Measurements from ENCODE around the gene CIB4.

Gene CIB4

GRCh38 chr2:26631401-26632170 lies 9.6 kb downstream of the CIB4 start:
- no peak for TF ChIP-seq CTCF (IDR thresholded peaks at IDR 0.05; ENCODE audit: extremely low read depth, insufficient read depth, missing control alignments)
- DNase-seq (ENCODE audit: low spot score), result no peak
- in situ Hi-C loops (cut with MboI; ENCODE audit: low pct_unique_long_range_greater_than_20kb, low sequenced_read_pairs, unreplicated experiment), result no loop called here

GRCh38 chr2:26630669-26631360 lies 10.4 kb downstream of the CIB4 start:
- no peak for DNase-seq (ENCODE audit: low spot score)
- no peak for TF ChIP-seq CTCF (IDR thresholded peaks at IDR 0.05; ENCODE audit: extremely low read depth, insufficient read depth, missing control alignments)
- in situ Hi-C loops (cut with MboI; ENCODE audit: low pct_unique_long_range_greater_than_20kb, low sequenced_read_pairs, unreplicated experiment), result no loop called here

GRCh38 chr2:26630235-26630634 lies 10.9 kb downstream of the CIB4 start:
- no peak for TF ChIP-seq CTCF (IDR thresholded peaks at IDR 0.05; ENCODE audit: extremely low read depth, insufficient read depth, missing control alignments)
- in situ Hi-C loops (cut with MboI; ENCODE audit: low pct_unique_long_range_greater_than_20kb, low sequenced_read_pairs, unreplicated experiment), result no loop called here
- no peak for DNase-seq (ENCODE audit: low spot score)

- no peak for TF ChIP-seq CTCF (IDR thresholded peaks at IDR 0.05; ENCODE audit: extremely low read depth, insufficient read depth, missing control alignments)
- in situ Hi-C loops (cut with MboI; ENCODE audit: low pct_unique_long_range_greater_than_20kb, low sequenced_read_pairs, unreplicated experiment), result no loop called here
- DNase-seq (ENCODE audit: low spot score), result no peak
These were observed 11.4 kb downstream of the CIB4 start for GRCh38 chr2:26629751-26630150.

- TF ChIP-seq CTCF (IDR thresholded peaks at IDR 0.05; ENCODE audit: extremely low read depth, insufficient read depth, missing control alignments), result no peak
- in situ Hi-C loops (cut with MboI; ENCODE audit: low pct_unique_long_range_greater_than_20kb, low sequenced_read_pairs, unreplicated experiment), result no loop called here
- DNase-seq (ENCODE audit: low spot score), result no peak
These were observed 11.9 kb downstream of the CIB4 start for GRCh38 chr2:26629346-26629630.

GRCh38 chr2:26628561-26629345 lies 12.4 kb downstream of the CIB4 start:
- in situ Hi-C loops (cut with MboI; ENCODE audit: low pct_unique_long_range_greater_than_20kb, low sequenced_read_pairs, unreplicated experiment), result no loop called here
- no peak for DNase-seq (ENCODE audit: low spot score)
- TF ChIP-seq CTCF (IDR thresholded peaks at IDR 0.05; ENCODE audit: extremely low read depth, insufficient read depth, missing control alignments), result no peak
